Retinal pigment epithelial cell (primary cell): ENCODE data around the gene RBM23.

ENCODE experiments used
- DNase-seq: peaks from one replicate; pipeline ENCODE4 v3.0.0-alpha.2; 2010; ENCODE audit warnings: low read depth
- H3K4me3 ChIP-seq: 2 replicates; pipeline ENCODE4 v1.5.1; 2011; ENCODE audit warnings: mild to moderate bottlenecking, low read length, control low read depth, moderate library complexity
- CTCF ChIP-seq: conservative IDR thresholded peaks from 2 replicates; pipeline ENCODE4 v1.5.1; 2011; ENCODE audit warnings: low read depth, low read length, control low read depth, inconsistent platforms

Gene RBM23

GRCh38 chr14:22878271-22879246, 40.4 kb downstream of the RBM23 start:
- H3K4me3 ChIP-seq: no peak overlapping the region
- TF ChIP-seq CTCF: no peak
- DNase-seq: no peak

DNA sequence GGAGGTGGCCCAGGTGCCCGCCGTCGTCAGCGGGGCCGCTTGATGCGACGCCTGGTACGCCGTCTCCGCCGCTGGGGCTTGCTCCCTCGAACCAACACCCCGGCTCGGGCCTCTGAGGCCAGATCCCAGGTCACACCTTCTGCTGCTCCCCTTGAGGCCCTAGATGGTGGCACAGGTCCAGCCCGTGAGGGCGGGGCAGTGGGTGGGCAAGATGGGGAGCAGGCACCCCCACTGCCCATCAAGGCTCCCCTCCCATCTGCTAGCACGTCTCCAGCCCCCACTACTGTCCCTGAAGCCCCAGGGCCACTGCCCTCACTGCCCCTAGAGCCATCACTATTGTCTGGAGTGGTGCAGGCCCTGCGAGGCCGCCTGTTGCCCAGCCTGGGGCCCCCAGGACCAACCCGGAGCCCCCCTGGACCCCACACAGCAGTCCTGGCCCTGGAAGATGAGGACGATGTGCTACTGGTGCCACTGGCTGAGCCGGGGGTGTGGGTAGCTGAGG, 41.9 kb downstream of the RBM23 start:
- DNase-seq: no peak
- TF ChIP-seq CTCF: no peak
- H3K4me3 ChIP-seq: no peak overlapping the region

DNA sequence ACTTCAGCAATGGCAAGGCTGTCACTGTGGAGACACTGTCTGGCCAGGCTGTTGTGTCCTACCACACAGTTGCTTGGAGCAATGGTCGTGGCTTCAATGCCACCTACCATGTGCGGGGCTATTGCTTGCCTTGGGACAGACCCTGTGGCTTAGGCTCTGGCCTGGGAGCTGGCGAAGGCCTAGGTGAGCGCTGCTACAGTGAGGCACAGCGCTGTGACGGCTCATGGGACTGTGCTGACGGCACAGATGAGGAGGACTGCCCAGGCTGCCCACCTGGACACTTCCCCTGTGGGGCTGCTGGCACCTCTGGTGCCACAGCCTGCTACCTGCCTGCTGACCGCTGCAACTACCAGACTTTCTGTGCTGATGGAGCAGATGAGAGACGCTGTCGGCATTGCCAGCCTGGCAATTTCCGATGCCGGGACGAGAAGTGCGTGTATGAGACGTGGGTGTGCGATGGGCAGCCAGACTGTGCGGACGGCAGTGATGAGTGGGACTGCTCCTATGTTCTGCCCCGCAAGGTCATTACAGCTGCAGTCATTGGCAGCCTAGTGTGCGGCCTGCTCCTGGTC, 43.1 kb downstream of the RBM23 start:
- no peak overlapping the region for H3K4me3 ChIP-seq
- TF ChIP-seq CTCF: no peak
- no peak for DNase-seq

DNA sequence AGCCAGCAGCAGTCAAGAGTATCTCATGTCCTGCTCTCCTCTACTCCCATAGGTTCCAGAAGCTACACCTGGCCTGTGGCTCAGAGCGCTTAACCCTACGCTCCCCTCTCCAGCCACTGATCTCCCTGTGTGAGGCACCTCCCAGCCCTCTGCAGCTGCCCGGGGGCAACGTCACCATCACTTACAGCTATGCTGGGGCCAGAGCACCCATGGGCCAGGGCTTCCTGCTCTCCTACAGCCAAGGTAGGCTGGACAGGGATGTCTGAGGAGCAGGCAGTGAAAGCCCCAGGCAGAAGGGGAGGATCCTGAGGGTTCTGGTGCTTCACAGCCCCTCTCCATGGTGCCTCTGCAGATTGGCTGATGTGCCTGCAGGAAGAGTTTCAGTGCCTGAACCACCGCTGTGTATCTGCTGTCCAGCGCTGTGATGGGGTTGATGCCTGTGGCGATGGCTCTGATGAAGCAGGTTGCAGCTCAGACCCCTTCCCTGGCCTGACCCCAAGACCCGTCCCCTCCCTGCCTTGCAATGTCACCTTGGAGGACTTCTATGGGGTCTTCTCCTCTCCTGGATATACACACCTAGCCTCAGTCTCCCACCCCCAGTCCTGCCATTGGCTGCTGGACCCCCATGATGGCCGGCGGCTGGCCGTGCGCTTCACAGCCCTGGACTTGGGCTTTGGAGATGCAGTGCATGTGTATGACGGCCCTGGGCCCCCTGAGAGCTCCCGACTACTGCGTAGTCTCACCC, 43.8 kb downstream of the RBM23 start:
- H3K4me3 ChIP-seq: no peak overlapping the region
- no peak for DNase-seq
- no peak for TF ChIP-seq CTCF

DNA sequence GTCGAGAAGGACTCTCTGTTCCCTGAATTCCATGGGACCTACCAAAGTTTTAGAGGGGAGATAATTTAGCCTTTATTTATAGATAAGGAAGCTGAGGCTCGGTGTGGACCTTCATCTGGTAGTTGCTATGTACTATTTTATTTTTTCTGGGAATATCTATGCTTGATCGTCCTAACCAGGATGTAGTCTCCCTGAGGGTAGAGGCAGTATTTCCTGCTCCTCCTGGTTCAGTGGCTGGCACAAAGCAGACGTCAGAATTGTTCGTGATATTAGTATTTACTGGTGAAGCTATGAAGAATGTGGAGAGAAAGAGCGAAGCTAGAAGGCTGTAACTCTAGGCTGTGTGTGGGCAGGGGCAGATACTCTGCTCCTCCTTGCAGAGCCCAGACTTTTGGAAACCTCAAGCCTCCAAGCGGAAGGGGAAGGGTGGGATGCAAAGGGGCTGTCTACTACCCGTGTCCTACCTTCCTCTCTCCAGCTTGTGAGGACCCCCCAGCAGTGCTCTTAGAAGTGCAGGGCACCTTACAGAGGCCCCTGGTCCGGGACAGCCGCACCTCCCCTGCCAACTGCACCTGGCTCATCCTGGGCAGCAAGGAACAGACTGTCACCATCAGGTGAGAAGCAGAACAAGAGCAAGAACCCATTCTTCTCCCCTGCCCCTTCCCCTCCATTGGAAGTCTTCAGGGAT, 46.0 kb downstream of the RBM23 start:
- no peak for TF ChIP-seq CTCF
- peak overlapping the region; percentile 85 for H3K4me3 ChIP-seq
- DNase-seq: no peak

- TF ChIP-seq CTCF: peak; percentile 97
- no peak for DNase-seq
- H3K4me3 ChIP-seq: peak overlapping the region; percentile 85
These were observed 46.7 kb downstream of the RBM23 start for GRCh38 chr14:22872033-22872832.
